IPS-15b (cell line): ENCODE data around the gene THSD7B.

Experiments used
- H3K27me3 ChIP-seq: one replicate; pipeline ENCODE4 v1.6.1; 2013; ENCODE audit warnings: low read length; ENCODE audit not compliant: control insufficient read depth, insufficient read depth
- H3K36me3 ChIP-seq: one replicate; pipeline ENCODE4 v1.6.1; 2013; ENCODE audit warnings: low read length; ENCODE audit not compliant: control insufficient read depth, insufficient read depth
- H3K4me1 ChIP-seq: one replicate; pipeline ENCODE4 v1.6.1; 2013; ENCODE audit warnings: mild to moderate bottlenecking, low read length; ENCODE audit not compliant: control insufficient read depth, insufficient read depth
- H3K4me3 ChIP-seq: one replicate; pipeline ENCODE4 v1.5.1; 2013; ENCODE audit warnings: low read depth, low read length
- H3K9ac ChIP-seq: one replicate; pipeline ENCODE4 v1.6.1; 2013; ENCODE audit warnings: low read depth, mild to moderate bottlenecking, low read length
- H3K9me3 ChIP-seq: one replicate; pipeline ENCODE4 v1.6.1; 2013; ENCODE audit warnings: mild to moderate bottlenecking, low read length; ENCODE audit not compliant: control insufficient read depth, insufficient read depth

Gene THSD7B

GRCh38 chr2:136823291-136823690 is 57.9 kb downstream of the THSD7B start:
- Histone ChIP-seq H3K36me3 (no peaks in the 10 kb centered on the region), H3K9me3 (no peaks in the 10 kb centered on the region), H3K4me3 (no peak overlapping the region), H3K27me3 (no peaks in the 10 kb centered on the region), H3K9ac (no peak overlapping the region), H3K4me1 (peaks cover 7% of the 10 kb centered on the region)

- H3K27me3 ChIP-seq: no peaks in the 10 kb centered on the region
- H3K4me1 ChIP-seq: no peaks in the 10 kb centered on the region
- H3K36me3 ChIP-seq: no peaks in the 10 kb centered on the region
- no peak overlapping the region for H3K9ac ChIP-seq
- H3K9me3 ChIP-seq: no peaks in the 10 kb centered on the region
- H3K4me3 ChIP-seq: no peak overlapping the region
Measured at GRCh38 chr2:136828162-136828561, 62.8 kb downstream of the THSD7B start.

- H3K4me1 ChIP-seq: no peaks in the 10 kb centered on the region
- H3K9ac ChIP-seq: no peak overlapping the region
Measured at GRCh38 chr2:136828774-136829173, 63.4 kb downstream of the THSD7B start.

GRCh38 chr2:136844546-136844945 is 79.2 kb downstream of the THSD7B start:
- Histone ChIP-seq H3K27me3 (no peaks in the 10 kb centered on the region), H3K9me3 (no peaks in the 10 kb centered on the region), H3K4me3 (no peak overlapping the region), H3K9ac (no peak overlapping the region), H3K36me3 (no peaks in the 10 kb centered on the region), H3K4me1 (no peaks in the 10 kb centered on the region)

More at GRCh38 chr2:136828774-136829173, 63.4 kb downstream of the THSD7B start:
- H3K9me3 ChIP-seq: no peaks in the 10 kb centered on the region
- H3K27me3 ChIP-seq: no peaks in the 10 kb centered on the region
- H3K4me3 ChIP-seq: no peak overlapping the region
- no peaks in the 10 kb centered on the region for H3K36me3 ChIP-seq

- Histone ChIP-seq H3K4me3 (no peak overlapping the region), H3K36me3 (no peaks in the 10 kb centered on the region), H3K9ac (no peak overlapping the region), H3K27me3 (no peaks in the 10 kb centered on the region), H3K9me3 (no peaks in the 10 kb centered on the region), H3K4me1 (no peaks in the 10 kb centered on the region)
Measured at GRCh38 chr2:136858656-136859055, 93.3 kb downstream of the THSD7B start.

GRCh38 chr2:136860443-136860958 is 95.2 kb downstream of the THSD7B start:
- H3K9ac ChIP-seq: no peak overlapping the region
- no peaks in the 10 kb centered on the region for H3K4me1 ChIP-seq
- no peaks in the 10 kb centered on the region for H3K27me3 ChIP-seq
- no peak overlapping the region for H3K4me3 ChIP-seq
- no peaks in the 10 kb centered on the region for H3K9me3 ChIP-seq
- no peaks in the 10 kb centered on the region for H3K36me3 ChIP-seq

- H3K4me1 ChIP-seq: no peaks in the 10 kb centered on the region
- H3K9me3 ChIP-seq: no peaks in the 10 kb centered on the region
- H3K9ac ChIP-seq: no peak overlapping the region
- no peak overlapping the region for H3K4me3 ChIP-seq
- H3K27me3 ChIP-seq: no peaks in the 10 kb centered on the region
- no peaks in the 10 kb centered on the region for H3K36me3 ChIP-seq
Measured at GRCh38 chr2:136863468-136863867, 98.1 kb downstream of the THSD7B start.

GRCh38 chr2:136863874-136864273 is 98.5 kb downstream of the THSD7B start:
- H3K4me1 ChIP-seq: no peaks in the 10 kb centered on the region
- no peaks in the 10 kb centered on the region for H3K36me3 ChIP-seq

GRCh38 chr2:136871424-136871823 is 106.1 kb downstream of the THSD7B start:
- Histone ChIP-seq H3K9ac (no peak overlapping the region), H3K4me1 (no peaks in the 10 kb centered on the region), H3K9me3 (no peaks in the 10 kb centered on the region), H3K27me3 (no peaks in the 10 kb centered on the region), H3K36me3 (no peaks in the 10 kb centered on the region), H3K4me3 (no peak overlapping the region)

More at GRCh38 chr2:136863874-136864273, 98.5 kb downstream of the THSD7B start:
- Histone ChIP-seq H3K27me3 (no peaks in the 10 kb centered on the region), H3K9ac (no peak overlapping the region), H3K9me3 (no peaks in the 10 kb centered on the region), H3K4me3 (no peak overlapping the region)

- Histone ChIP-seq H3K9ac (no peak overlapping the region), H3K4me1 (no peaks in the 10 kb centered on the region), H3K4me3 (no peak overlapping the region), H3K27me3 (no peaks in the 10 kb centered on the region), H3K9me3 (no peaks in the 10 kb centered on the region), H3K36me3 (no peaks in the 10 kb centered on the region)
Measured at GRCh38 chr2:136874258-136874657, 108.9 kb downstream of the THSD7B start.

GRCh38 chr2:136891100-136891499 is 125.8 kb downstream of the THSD7B start:
- no peaks in the 10 kb centered on the region for H3K4me1 ChIP-seq
- H3K9me3 ChIP-seq: no peaks in the 10 kb centered on the region
- H3K36me3 ChIP-seq: no peaks in the 10 kb centered on the region
- no peak overlapping the region for H3K4me3 ChIP-seq
- H3K27me3 ChIP-seq: no peaks in the 10 kb centered on the region
- no peak overlapping the region for H3K9ac ChIP-seq

- no peaks in the 10 kb centered on the region for H3K27me3 ChIP-seq
- H3K9ac ChIP-seq: no peak overlapping the region
- H3K4me1 ChIP-seq: no peaks in the 10 kb centered on the region
- no peak overlapping the region for H3K4me3 ChIP-seq
- no peaks in the 10 kb centered on the region for H3K9me3 ChIP-seq
- H3K36me3 ChIP-seq: no peaks in the 10 kb centered on the region
Measured at GRCh38 chr2:136894007-136894634, 128.8 kb downstream of the THSD7B start.
